Mesodermal cell (in vitro differentiated cells): ENCODE measurements around the gene RNF149.
"Not testable (repeated sequence)": the region's sequence is repeated elsewhere in the genome, so short reads cannot be mapped to it uniquely, and the experiment has no call there.

Source experiments
- H3K27ac ChIP-seq: 2 replicates; pipeline ENCODE4 v1.7.0; 2013; ENCODE audit warnings: mild to moderate bottlenecking, low read depth, low read length, moderate library complexity; ENCODE audit not compliant: severe bottlenecking
- H3K36me3 ChIP-seq: 2 replicates; pipeline ENCODE4 v1.7.1; 2013; ENCODE audit warnings: mild to moderate bottlenecking, low read length, moderate library complexity; ENCODE audit not compliant: control insufficient read depth, insufficient read depth
- H3K4me1 ChIP-seq: one replicate; pipeline ENCODE4 v1.7.1; 2013; ENCODE audit warnings: mild to moderate bottlenecking, low read length; ENCODE audit not compliant: insufficient read depth, control insufficient read depth, poor library complexity, severe bottlenecking
- H3K4me3 ChIP-seq: 2 replicates; pipeline ENCODE4 v1.7.0; 2013; ENCODE audit warnings: low read length, control low read depth, mild to moderate bottlenecking; ENCODE audit not compliant: insufficient read depth, poor library complexity, severe bottlenecking; ENCODE audit errors: extremely low read depth
- H3K9me3 ChIP-seq: 2 replicates; pipeline ENCODE4 v1.7.1; 2013; ENCODE audit warnings: mild to moderate bottlenecking, low read length, moderate library complexity; ENCODE audit not compliant: control insufficient read depth
- WGBS, 2 experiments: methylation state at CpG; one replicate each; pipeline ENCODE4 v1.1.5; 2013; ENCODE audit warnings: missing lambda C conversion rate in 2 of 2; ENCODE audit not compliant: insufficient coverage in 2 of 2; 5-methylcytosine and 5-hydroxymethylcytosine counted together

The RNF149 gene

GRCh38 chr2:101258804-101259203 lies 49.7 kb downstream of the RNF149 start:
- 96 to 99% methylated on average over 6 to 7 of the region's 8 CpGs for WGBS, 2 experiments
- Histone ChIP-seq H3K27ac (no peak overlapping the region), H3K4me3 (no peak overlapping the region), H3K4me1 (peaks cover 4% of the 10 kb centered on the region), H3K36me3 (peaks cover 70% of the 10 kb centered on the region), H3K9me3 (no peaks in the 10 kb centered on the region)

GRCh38 chr2:101256316-101256715 lies 52.2 kb downstream of the RNF149 start:
- 93 to 100% methylated on average over 1 of the region's 2 CpGs for WGBS, 2 experiments
- H3K9me3 ChIP-seq: no peaks in the 10 kb centered on the region
- no peak overlapping the region for H3K27ac ChIP-seq
- peaks cover 50% of the 10 kb centered on the region for H3K36me3 ChIP-seq
- H3K4me1 ChIP-seq: peaks cover 4% of the 10 kb centered on the region
- H3K4me3 ChIP-seq: no peak overlapping the region

GRCh38 chr2:101255501-101255900 lies 53.0 kb downstream of the RNF149 start:
- Histone ChIP-seq H3K9me3 (no peaks in the 10 kb centered on the region), H3K4me1 (peaks cover 4% of the 10 kb centered on the region), H3K36me3 (peaks cover 42% of the 10 kb centered on the region), H3K27ac (no peak overlapping the region), H3K4me3 (no peak overlapping the region)
- 85 to 100% methylated on average over 2 to 3 of the region's 3 CpGs for WGBS, 2 experiments

GRCh38 chr2:101253703-101254450 lies 54.6 kb downstream of the RNF149 start:
- no peak overlapping the region for H3K27ac ChIP-seq
- 54 to 58% methylated on average over 14 to 17 of the region's 17 CpGs for WGBS, 2 experiments
- H3K4me3 ChIP-seq: peak overlapping the region; percentile 90
- no peaks in the 10 kb centered on the region for H3K9me3 ChIP-seq
- H3K36me3 ChIP-seq: peaks cover 29% of the 10 kb centered on the region
- peaks cover 4% of the 10 kb centered on the region for H3K4me1 ChIP-seq

GRCh38 chr2:101253013-101253702 lies 55.3 kb downstream of the RNF149 start:
- Histone ChIP-seq H3K27ac (peak overlapping the region; percentile 77), H3K4me1 (peaks cover 4% of the 10 kb centered on the region), H3K36me3 (peaks cover 24% of the 10 kb centered on the region), H3K4me3 (peak overlapping the region; percentile 90), H3K9me3 (no peaks in the 10 kb centered on the region)
- 0 to 1% methylated on average over 52 to 58 of the region's 65 CpGs for WGBS, 2 experiments

- peak within 1 kb of the TSS; percentile 78 for H3K27ac ChIP-seq
- no peaks in the 10 kb centered on the region for H3K9me3 ChIP-seq
- peaks cover 4% of the 10 kb centered on the region for H3K4me1 ChIP-seq
- H3K36me3 ChIP-seq: peaks cover 17% of the 10 kb centered on the region
- H3K4me3 ChIP-seq: peak within 1 kb of the TSS; percentile 90
- 1 to 3% methylated on average over 8 to 42 of the region's 63 CpGs for WGBS, 2 experiments
These were observed 56.0 kb downstream of the RNF149 start, which contains the start of gene CNOT11 for GRCh38 chr2:101252408-101253012. TSS of gene CNOT11 (plus strand) at chr2:101252886. CDS start at chr2:101252965, 79 bp downstream.

- Histone ChIP-seq H3K36me3 (peaks cover 12% of the 10 kb centered on the region), H3K9me3 (no peaks in the 10 kb centered on the region), H3K4me3 (peak overlapping the region; percentile 90), H3K27ac (peak overlapping the region; percentile 78), H3K4me1 (peaks cover 4% of the 10 kb centered on the region)
- 9 to 13% methylated on average over 12 to 13 of the region's 16 CpGs for WGBS, 2 experiments
These were observed 56.6 kb downstream of the RNF149 start for GRCh38 chr2:101251844-101252407.

- WGBS, 2 experiments: 53% methylated on average over 3 to 8 of the region's 10 CpGs
- not testable (repeated sequence) for H3K4me1 ChIP-seq, H3K4me3 ChIP-seq, H3K36me3 ChIP-seq, H3K9me3 ChIP-seq, H3K27ac ChIP-seq
These were observed 57.2 kb downstream of the RNF149 start for GRCh38 chr2:101251246-101251781.

- H3K36me3 ChIP-seq: peaks cover 3% of the 10 kb centered on the region
- no peak overlapping the region for H3K27ac ChIP-seq
- 70 to 72% methylated on average over 4 of the region's 5 CpGs for WGBS, 2 experiments
These were observed 58.7 kb downstream of the RNF149 start for GRCh38 chr2:101249826-101250225.

GRCh38 chr2:101248756-101249155 lies 59.7 kb downstream of the RNF149 start:
- 97 to 100% methylated on average over 2 to 3 of the region's 5 CpGs for WGBS, 2 experiments
- not testable (repeated sequence) for H3K27ac ChIP-seq, H3K36me3 ChIP-seq, H3K9me3 ChIP-seq, H3K4me3 ChIP-seq, H3K4me1 ChIP-seq

More at GRCh38 chr2:101249826-101250225, 58.7 kb downstream of the RNF149 start:
- no peaks in the 10 kb centered on the region for H3K9me3 ChIP-seq
- peaks cover 5% of the 10 kb centered on the region for H3K4me1 ChIP-seq
- no peak overlapping the region for H3K4me3 ChIP-seq
